Cortex of kidney (tissue), 1 donor: ENCODE measurements around the gene ERCC8.
"Not testable (repeated sequence)": the region's sequence is repeated elsewhere in the genome, so short reads cannot be mapped to it uniquely, and the experiment has no call there.

Experiments used
- DNase-seq: peaks from one replicate; lab custom pipeline; 2025; lab: John Stamatoyannopoulos, UW

The ERCC8 gene

GRCh38 chr5:60944904-60945812, at the start of gene ERCC8, which contains the start of gene NDUFAF2:
Gene ERCC8 (minus strand): TSS chr5:60945070. CDS start chr5:60945008, 62 bp downstream.
Gene NDUFAF2 (plus strand): TSS chr5:60945205. CDS start chr5:60945256, 51 bp downstream.
- DNase-seq: peak; percentile 11

- DNase-seq: no peak
Measured at GRCh38 chr5:60993875-60994571, 49.2 kb upstream of the ERCC8 start.

GRCh38 chr5:60993425-60993824, 48.6 kb upstream of the ERCC8 start:
- DNase-seq: no peak

GRCh38 chr5:60992871-60993270, 48.0 kb upstream of the ERCC8 start:
- DNase-seq: no peak

GRCh38 chr5:60989790-60990189, 44.9 kb upstream of the ERCC8 start:
- DNase-seq: no peak

GRCh38 chr5:60982127-60982526, 37.3 kb upstream of the ERCC8 start:
- not testable (repeated sequence) for DNase-seq

GRCh38 chr5:60980511-60980910, 35.6 kb upstream of the ERCC8 start:
- DNase-seq: no peak

GRCh38 chr5:60978968-60979367, 34.1 kb upstream of the ERCC8 start:
- DNase-seq: no peak

GRCh38 chr5:60977956-60978737, 33.3 kb upstream of the ERCC8 start:
- DNase-seq: no peak

- no peak for DNase-seq
Measured at GRCh38 chr5:60972231-60972630, 27.4 kb upstream of the ERCC8 start.

GRCh38 chr5:60961685-60962084, 16.8 kb upstream of the ERCC8 start:
- no peak for DNase-seq

- DNase-seq: no peak
Measured at GRCh38 chr5:60960591-60960990, 15.7 kb upstream of the ERCC8 start.

- DNase-seq: no peak
Measured at GRCh38 chr5:60959156-60959555, 14.3 kb upstream of the ERCC8 start.

GRCh38 chr5:60958712-60959111, 13.8 kb upstream of the ERCC8 start:
- no peak for DNase-seq

GRCh38 chr5:60958088-60958487, 13.2 kb upstream of the ERCC8 start:
- no peak for DNase-seq

- no peak for DNase-seq
Measured at GRCh38 chr5:60955239-60955638, 10.4 kb upstream of the ERCC8 start.

- no peak for DNase-seq
Measured at GRCh38 chr5:60948738-60949137, 3.9 kb upstream of the ERCC8 start.

- no peak for DNase-seq
Measured at GRCh38 chr5:60945813-60946187, 930 bp upstream of the ERCC8 start.

- DNase-seq: no peak
Measured at GRCh38 chr5:60943624-60944023, 1.2 kb downstream of the ERCC8 start.

GRCh38 chr5:60929024-60929423, 15.8 kb downstream of the ERCC8 start:
- no peak for DNase-seq

- no peak for DNase-seq
Measured at GRCh38 chr5:60927450-60927849, 17.4 kb downstream of the ERCC8 start.

- DNase-seq: no peak
Measured at GRCh38 chr5:60918466-60918865, 26.4 kb downstream of the ERCC8 start.
